DMS53 (cell line): ENCODE data around the gene KLHL6.

ENCODE experiments used
- DNase-seq: peaks from one replicate; lab custom pipeline; 2025; lab: John Stamatoyannopoulos, UW

Gene KLHL6

DNA sequence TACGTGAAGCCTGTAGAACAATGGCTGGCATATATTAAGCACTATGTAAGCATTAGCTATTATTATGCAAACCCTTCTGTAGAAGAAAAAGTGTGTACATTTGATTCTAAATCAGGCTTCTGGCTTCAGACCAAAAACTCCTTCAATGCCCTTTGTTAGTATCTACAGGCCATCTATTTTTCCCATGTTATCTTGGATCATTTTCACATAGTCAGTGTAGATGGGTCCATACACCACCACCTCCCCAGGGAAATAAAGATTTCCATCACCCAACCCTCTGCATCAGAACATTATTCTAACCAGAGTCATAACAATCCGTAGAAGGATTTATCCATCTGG, 8.0 kb upstream of the KLHL6 start:
- DNase-seq = no peak

DNA sequence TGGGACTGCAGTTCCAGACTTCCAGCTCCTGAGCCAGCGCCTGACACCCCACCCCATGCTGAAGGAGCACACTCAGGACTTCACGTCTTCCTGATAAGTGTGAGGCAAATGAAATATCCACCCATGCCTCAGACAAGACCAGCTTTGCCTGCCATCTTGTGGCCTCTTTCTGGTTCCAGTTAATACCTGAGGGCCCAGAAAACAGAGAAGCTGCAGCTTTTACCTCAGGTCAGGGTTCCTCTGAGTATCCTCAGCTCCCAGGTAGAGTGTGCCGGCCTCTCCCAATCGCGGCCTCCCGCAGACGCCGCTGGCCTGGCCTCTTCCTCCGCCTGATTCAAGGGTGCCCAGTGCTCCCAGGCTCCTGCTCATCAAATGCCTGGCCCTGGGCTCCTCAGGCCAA, 5.1 kb upstream of the KLHL6 start:
- DNase-seq = peak; percentile 19

DNA sequence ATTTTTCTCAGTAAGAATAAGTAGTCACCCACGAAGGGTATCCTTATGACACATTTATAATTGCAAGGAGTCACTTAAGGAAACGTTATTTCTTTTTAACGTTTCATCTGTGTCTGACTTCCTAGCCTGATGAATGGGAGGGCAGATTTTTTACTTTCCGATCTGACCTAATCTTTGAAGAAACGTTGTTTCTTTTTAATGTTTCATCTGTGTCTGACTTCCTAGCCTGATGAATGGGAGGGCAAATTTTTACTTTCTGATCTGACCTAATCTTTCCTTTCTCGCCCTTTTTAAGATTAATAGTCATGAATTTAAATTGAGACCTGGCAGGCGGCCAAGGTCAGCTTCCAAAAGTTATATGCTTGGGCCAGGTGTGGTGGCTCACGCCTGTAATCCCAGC, 3.0 kb upstream of the KLHL6 start:
- no peak for DNase-seq

DNA sequence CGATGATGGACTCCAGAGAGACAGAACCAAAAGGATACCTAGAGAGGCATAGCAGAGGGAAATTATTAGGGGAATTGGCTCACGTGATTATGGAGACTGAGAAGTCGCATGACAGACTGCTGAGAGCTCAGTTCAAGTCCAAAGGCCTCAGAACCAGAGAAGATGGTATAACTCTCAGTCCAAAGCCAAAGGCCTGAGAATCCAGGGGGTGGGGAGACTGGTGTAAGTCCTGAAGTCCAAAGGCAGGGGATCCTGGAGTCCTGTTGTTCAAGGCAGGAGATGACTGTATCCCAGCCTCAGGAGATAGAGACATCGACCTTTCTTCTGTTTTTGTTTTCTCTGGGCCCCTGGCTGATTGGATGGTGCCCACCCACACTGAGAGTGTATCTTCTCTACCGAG, 1.2 kb upstream of the KLHL6 start:
- no peak for DNase-seq

DNA sequence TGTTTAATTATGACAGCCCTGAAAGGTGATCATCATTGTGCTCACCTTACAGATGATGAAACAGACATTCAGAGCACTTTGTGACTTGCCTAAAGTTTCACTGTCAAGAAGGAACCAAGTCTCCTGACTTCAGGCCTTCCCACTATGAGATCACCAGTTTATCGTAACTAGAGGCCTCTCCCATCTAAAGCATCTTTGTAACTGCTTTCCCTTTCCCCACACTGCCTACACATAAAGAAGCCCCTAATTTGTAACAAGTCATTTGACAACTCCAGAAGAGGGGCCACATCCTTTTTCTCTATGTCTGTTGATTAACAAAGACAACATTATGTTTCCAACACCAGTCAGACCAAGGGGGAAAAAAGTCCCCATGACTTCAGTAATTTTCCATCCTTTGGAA, 1.1 kb downstream of the KLHL6 start:
- DNase-seq = no peak

DNA sequence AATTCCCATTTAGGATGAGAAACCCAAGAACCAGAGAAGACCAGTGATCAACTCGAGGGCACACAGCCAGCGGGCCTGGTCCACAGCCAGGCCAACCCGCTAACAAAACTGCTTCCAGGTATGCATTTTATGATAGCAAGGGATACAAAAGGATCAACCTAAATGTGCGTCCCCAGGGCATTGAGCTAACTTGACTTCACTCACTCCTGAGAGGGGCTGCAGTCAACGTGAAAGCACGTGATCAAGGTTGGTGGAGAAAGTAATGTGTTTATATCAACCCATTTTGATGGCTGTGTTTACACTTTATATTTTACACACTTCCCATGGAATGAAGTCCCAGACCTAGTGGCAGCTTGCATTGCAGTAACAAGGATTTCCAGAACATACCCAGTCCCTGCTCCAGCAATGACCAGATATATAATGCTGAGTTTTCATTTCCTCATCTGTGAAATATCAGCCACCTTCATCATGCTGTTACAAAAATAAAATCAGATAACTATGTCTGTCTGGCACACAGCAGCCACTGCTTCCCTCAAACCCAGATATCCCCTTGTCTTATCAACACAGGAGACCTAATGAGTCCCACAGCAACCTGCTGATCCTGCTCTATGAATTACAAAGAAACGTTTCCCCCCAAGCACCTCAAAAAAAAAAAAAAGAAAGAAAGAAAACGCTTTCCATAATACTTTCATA, 2.0 kb downstream of the KLHL6 start:
- DNase-seq = no peak

DNA sequence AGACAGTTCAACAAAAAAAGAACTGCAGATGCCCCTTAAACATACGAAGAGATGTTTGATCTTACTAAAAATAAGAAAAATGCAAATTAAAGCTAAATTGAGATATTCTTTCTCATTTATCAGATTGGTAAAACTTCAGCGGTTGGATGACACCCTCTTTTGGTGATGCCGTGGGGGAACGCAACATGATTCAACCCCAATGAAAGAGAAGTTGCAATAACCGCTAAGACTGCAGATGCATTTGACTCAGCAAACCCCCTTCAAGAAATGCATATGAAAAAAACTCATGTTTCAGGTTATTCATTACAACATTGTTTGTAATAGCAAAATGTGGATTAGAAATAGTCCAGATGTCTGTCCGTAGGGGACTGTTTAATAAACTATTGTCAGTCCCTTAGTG, 3.6 kb downstream of the KLHL6 start:
- no peak for DNase-seq

DNA sequence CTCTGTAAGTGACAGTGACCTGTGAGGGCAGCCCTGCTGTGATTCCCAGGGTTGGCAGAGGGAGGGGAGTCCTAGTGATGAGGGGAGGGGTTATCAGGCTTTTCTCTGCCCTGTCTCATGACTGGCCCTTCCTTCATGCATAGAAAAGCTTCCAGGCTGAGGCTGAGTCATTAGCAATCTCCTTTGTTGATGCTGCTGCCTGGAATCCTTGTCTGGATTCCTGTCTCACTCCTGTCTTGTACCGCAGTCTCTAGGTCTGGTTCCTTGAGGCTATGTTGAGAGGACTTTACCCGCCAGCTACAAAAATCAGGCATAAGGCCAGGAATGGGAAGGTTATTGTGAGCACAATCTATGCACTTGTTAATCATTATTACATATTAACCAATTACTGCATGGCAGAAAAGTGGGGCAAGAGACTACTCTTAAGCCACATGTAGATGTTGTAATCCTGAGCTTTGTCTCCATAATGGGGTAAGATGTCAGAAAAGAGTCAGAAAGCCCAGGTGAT, 7.2 kb downstream of the KLHL6 start:
- no peak for DNase-seq

DNA sequence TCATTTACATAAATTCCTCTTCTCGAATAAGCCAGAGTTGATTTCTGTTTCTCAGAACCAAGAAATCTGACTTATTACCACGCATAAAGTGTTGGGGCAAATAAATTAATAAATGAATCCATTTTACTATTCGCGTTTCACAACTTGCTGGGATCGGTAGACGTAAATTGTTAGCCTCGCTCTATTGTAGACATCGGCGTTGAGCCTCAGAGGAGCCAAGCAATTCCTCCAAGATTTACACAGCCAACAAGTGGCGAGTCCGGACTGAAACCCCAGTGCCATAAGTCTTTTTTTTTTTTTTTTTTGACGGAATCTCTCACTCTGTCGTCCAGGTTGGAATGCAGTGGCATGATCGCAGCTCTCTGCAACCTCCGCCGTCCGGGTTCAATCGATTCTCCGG, 8.9 kb downstream of the KLHL6 start:
- DNase-seq = no peak

DNA sequence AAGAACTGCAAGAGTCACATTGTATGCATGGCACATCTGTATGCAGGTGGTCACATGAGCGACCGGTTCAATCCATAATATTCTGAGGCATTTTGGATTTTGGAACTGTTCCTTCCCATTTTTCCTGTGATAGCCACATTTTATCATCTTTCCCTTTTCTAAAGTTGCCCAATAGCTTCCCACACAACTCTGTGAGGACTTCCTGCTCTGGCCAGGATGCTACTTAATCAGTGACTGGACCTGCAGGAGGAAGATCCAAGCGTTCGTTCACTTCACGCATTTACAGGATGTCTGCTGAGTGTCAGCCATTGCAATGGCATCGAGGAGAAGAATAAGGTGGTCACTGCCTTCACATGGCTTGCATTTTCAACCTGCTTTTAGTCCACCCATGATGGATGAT, 9.8 kb downstream of the KLHL6 start:
- no peak for DNase-seq

DNA sequence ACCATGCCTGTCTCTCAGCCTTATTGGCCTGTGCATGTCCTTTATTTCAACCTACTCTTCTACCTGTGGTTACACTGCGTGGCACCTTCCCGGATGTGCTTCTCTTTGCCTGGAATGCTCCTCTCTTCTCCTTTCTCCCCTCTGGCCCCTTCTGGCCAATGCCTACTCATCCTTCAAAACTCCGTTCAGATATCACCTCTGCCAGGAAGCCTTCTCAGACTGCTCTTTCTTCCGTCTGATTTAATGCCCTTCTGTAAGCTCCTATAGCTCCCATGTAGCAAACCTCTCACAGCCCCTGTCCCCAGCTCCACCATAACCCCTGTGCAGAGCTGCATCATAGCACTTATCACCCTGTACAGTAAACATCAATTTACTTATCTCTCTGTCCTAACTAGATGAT, 13.2 kb downstream of the KLHL6 start:
- no peak for DNase-seq

DNA sequence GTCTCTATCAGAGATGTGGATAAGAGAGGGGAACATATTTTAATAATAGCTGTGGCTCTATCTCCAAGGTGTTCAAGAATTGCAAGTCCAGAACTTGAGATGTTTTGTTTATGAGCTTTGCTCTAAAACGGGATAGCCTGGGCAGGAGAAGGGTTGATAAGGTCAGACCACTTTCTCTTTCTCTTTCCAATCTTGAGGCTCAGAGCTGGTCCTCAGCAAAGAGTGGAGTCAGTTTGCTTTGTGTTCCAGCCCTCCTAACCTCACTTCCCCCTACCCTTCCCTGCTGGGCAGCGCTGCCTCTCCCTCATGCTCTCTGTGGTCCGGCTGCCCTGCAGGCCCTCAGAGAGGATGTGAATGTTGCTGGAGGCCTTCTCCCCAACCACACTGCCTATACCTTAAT, 13.8 kb downstream of the KLHL6 start:
- DNase-seq = no peak

DNA sequence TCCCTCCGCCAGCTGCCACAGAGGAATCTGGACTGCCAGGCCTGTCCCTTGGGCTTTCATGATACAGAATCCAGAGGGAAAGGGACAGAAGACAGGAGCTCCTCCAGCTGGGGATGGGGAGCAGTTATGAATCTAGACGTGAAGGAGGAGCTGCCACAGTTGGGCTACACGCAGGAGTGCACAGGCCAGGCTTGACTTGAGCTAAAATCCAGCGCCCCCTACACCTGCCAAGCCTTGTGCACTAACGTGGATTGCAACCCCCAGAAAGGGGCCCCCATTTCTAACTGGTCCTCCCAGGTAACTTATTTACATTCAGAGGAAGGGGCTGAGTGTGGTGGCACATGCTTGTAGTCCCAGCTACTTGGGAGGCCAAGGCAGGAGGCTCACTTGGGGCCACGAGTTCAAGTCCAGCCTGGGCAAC, 14.3 kb downstream of the KLHL6 start:
- no peak for DNase-seq

DNA sequence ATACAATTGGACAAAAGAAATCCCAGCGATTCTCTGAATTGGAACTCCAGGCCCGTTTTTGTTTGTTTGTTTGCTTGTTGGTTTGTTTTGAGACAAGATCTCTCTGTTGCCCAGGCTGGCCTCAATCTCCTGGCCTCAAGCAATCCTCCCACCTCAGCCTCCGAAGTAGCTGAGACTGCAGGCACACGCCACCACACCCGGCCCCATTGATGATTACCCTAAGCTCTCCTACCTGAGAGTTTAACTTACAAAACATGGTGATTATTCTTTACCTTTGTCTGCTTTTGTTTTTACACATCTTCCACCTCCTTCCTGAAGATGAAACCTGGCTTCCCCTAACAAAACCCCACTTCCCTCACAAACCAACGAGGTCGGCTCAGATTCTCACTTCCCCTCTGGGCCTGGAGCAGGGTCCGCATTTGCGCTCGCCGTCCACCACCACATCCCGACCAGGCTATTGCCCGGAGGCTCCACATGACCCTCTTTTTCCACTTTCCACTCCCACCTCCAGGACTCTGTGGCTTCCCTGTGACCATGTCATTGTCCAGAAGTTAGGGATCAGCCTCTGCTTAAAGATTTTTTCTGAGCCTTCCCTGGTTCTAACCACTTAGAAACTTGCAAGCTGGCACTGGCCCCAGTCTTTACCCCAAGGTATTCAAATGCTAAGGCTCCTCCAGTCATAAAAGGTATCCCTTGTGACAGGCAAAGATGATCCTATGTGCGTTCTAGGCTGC, 14.8 kb downstream of the KLHL6 start:
- no peak for DNase-seq

DNA sequence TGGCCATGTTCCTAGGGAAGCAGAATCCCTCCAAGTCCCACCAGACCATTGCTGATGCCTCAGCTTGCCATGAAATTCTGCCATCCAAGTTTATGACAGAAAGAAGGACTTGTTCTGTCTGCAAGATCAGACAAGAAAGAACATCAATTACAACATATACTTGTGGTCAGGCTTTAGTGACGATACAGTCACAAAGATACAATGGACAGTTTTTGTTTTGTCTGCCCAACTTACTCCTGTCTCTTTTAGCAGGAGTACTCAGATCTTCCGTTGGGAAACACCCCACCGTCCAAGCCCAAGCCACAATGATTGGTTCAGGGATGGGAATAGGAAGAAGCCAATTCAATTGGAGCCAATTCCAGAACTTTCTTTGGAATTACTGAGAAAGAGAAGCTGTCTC, 15.7 kb downstream of the KLHL6 start:
- no peak for DNase-seq

DNA sequence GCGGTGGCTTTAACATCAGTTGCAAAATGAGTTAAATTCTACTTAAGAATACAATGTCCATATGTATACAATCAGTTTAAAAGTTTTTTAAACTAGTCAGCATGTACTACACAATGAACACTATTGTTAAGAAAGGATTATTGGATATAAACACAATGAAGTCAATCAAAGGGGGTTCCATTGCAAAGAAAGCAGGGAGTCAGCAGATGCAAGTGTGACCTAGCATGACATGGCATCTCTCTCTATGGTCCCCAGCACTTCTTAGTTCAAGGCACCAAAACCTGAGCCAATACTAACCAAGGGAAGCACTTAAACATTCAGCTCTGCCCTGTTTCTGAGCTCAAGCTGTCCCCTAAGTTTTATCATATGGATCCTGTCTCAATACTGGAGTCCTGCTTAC, 17.0 kb downstream of the KLHL6 start:
- DNase-seq = no peak

DNA sequence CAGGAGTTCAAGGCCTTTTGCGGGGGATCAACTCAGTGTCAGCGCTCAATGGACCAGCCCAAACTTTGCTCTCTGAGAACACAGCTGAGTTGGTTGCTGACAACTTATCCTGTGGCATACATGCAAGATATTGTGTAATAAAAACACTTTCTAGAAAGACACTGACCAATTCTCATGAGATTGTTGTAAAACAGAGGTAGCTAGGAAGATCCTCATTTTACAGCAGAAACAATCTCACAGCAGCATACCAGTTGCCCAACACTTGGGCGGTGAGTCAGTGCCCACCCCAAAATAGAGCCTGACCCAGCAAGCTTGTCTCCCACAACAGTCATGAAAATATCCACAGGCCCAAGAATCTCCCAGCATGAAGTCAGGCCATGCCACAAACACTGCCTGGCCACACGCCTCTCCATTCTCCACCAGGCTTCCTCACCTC, 18.2 kb downstream of the KLHL6 start:
- DNase-seq = no peak

DNA sequence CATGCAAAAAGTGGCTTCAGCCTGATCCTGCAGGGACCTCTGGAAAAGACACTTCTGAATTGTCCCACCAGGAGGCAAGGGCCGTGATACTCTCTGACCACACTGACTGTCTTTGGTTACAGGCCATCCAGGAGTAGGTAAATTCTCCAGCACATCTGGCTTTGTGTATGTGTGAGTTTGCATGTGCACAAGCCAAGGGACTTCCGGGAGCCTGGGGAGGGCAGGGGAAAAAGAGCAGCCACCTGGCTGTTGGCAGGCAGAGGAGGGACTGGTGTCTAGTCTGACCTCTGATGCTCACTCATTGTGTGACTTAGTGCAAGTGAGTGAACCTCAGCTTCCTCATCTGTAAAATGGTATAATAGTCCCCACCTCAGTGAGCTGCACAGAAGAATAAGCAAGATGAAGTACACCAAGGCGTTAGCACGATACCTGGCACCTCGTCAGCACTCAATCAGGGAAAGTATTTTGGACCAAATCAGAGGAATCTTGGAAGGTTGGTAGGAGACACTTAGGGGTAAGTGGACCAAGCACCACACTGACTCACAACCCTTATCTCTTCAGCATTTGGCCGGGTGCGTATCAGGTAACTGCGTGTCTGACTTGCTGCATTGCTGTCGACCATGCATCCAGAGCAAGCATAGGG, 19.1 kb downstream of the KLHL6 start:
- no peak for DNase-seq

DNA sequence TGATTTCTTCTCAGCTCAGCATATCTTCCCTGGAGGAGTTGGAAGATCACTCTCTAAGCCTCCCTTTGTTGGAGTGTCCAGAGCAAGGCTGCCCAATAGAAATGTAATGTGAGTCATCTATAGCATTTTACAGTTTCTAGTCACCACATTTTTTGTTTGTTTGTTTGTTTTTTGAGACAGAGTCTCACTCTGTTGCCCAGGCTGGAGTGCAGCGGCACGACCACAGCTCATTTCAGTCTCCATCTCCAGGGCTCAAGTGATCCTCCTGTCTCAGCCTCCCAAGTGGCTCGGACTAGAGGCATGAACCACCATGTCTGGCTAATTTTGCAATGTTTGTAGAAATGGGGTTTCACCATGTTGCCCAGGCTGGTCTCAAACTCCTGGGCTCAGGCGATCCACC, 21.3 kb downstream of the KLHL6 start:
- DNase-seq = no peak

DNA sequence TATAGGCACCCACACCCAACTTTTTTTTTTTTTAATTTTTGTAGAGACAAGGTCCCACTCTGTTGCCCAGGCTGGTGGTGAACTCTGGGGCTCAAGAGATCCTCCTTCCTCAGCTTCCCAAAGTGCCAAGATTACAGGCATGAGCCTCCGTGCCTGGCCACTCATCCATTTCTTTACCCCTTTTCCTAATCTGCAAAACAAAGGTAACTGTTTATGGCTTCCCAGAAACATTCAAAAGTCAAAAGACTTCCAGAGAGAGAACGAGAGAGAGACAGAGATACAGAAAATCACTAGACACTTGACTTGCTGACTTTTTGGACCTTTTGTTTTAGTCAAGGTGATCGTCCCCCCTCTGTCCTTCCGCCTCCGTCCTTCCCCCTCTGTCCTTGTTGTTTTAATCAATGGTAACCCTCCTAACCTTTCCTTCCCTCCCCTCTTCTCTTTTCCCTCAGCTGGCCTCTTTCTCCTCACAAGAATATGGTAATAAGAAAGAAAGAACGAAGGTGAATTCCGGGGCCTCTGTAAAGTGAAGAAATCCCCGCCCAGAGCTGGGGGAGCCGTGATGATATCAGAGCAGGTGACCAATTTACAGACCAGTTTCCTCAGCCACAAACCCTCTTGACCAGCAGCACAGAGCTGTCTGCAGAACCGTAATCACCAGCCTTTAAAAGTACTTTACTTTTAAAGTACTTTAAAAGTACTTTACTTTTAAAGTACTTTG, 21.9 kb downstream of the KLHL6 start:
- DNase-seq = no peak

DNA sequence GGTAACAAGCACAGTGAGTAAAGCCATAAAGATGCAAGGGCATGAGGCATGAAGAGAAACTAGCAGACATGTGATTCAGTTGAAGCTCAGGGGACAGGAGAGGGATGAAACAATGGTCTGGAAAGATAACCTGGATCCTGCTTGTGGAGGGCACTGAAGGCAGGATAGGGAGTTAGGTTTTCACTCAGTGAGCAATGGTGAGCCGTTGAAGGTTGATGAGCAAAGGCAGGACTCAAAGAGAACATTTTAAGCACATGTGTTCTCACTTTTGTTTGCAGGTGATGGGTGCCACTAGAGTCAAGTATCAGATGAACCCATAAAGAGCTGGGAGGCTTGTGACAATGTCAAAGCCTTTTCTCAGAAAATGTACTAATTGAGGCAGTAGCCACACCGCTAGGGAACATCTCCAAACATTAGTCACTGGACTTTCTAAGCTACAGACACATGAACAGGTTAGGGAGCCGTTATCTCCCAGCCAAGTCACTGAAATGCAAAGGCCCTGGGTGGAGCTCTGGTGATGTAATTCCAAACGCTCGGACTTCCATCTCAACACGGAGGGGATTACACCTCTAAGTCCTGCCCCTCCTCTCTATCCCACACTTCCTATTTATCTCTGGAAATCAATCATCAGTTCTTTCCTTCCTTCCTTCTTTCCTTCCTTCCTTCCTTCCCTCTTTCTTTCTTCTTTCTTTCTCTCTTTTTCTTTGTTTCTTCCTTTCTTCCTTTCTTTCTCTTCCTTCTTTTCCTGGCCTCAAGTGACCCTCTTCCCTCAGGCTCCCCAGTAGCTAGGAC, 22.7 kb downstream of the KLHL6 start:
- no peak for DNase-seq

DNA sequence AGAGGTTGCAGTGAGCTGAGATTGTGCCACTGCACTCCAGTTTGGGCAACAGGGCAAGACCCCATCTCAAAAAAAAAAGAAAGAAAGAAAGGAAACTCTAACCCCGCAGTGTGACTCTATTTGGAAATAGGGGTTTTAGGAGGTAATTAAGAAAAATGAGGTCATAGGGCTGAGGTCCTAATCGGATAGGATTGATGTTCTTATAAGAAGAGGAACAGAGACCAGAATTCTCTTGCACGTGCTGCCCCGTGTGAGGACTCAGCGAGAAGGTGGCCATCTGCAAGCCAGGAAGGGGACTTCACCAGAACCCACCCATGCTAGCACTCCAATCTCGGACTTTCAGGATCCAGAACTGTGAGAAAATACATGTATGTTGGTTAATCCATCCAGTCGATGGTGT, 25.8 kb downstream of the KLHL6 start:
- DNase-seq = no peak
